COR-L47 (cell line): ENCODE data around the gene CACNA1F.
A peak's percentile ranks its signal among the peaks of the same experiment; 100 is the strongest.

ENCODE experiments used
- DNase-seq: peaks from one replicate; lab custom pipeline; 2025; lab: John Stamatoyannopoulos, UW

Gene CACNA1F

DNA sequence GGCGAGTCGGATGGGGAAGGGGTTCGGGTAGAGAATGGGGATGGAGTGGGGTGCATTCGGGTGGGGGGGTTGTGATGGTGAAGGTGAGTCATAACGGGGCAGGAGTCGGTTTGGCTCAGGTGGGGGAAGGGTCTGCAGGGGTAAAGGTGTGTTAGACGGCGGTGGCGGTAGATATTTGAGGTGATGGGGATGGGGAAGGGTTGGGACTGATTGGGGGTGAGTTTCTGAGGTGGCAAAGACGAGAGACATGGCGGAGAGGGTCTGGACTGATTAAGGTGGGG, 33.9 kb downstream of the CACNA1F start:
- no peak for DNase-seq

DNA sequence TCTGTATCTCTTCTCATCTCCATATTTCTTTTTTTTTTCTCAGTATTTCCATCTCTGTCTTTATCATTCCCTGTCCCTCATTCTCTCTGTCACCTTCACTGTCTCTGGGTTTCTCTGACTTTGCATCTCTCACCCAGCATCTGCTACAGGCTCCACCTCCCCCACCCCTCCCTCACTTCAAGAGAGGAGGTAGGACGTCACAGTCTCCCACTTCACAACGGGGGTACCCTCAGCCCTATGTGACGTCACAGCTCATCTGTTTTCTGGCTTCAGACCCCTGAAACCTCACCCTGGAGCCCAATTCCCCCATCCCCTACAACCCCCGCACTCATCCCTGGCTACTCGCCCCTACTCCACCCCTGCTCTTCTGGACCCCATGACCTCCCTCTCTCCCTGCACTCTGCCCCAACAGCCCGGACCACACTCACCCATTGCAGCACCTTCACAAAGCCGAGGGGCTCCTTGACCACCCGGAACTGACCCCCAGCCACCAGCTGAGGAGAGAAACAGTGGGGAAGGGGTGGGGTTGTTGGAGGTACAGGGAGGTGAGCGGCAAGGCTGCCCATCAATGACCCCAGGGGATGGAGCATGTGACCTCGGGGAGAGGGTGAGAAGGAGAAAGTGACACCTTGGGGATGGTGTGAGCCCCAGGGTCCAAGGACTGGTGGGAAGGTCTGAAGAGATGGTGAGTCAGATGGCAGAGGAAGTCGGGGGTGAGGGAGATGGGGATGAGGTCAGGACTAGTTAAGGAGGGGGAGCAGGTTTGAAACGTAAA, 34.4 kb downstream of the CACNA1F start:
- DNase-seq, result no peak

DNA sequence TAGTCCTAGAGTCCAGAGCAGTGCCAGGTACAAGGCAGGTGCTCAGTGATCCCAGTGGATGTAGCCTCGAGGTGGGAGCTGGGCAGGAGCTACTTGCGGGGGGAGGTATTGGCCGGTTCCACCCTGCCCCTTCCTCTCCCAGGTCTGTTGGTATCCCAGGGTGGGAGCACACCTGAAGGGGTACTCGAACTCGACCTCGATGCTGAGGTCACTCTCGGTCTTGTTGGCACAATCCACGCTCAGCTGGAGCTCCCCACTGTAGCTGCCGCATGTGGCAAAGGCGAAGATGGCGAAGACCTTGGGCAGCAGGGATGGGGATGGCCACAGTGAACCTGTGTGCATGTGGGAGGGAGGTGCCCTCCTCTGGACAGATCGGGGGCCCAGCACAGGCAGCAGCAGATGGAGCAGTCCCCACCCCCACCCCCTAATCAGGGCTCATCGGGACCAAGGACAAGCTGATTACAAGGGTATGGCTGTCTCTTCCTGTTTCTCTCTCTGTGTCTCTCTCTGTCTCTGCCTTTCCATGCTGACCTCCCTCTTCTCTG, 35.5 kb downstream of the CACNA1F start:
- DNase-seq, result no peak

DNA sequence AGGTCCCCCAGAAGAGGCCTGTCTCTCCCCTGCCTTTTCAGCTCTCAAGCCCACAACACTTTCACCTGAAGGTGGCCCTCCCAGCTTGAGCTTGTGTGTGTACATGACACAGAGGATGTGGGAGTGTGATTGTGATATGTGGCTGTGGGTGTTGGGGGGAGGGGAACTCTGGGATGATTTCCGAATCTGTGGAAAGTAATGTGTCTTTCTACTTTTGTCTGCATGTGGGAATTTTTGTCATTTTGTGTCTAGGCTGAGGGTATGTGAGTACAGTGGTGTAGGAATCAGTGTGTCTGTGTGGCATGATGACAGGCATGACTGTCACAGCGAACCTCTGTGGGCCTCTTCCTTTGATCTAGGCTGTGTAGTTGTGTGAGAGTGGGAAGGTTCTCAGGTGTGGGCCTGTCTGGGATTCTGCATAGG, 39.6 kb downstream of the CACNA1F start:
- DNase-seq, result no peak

DNA sequence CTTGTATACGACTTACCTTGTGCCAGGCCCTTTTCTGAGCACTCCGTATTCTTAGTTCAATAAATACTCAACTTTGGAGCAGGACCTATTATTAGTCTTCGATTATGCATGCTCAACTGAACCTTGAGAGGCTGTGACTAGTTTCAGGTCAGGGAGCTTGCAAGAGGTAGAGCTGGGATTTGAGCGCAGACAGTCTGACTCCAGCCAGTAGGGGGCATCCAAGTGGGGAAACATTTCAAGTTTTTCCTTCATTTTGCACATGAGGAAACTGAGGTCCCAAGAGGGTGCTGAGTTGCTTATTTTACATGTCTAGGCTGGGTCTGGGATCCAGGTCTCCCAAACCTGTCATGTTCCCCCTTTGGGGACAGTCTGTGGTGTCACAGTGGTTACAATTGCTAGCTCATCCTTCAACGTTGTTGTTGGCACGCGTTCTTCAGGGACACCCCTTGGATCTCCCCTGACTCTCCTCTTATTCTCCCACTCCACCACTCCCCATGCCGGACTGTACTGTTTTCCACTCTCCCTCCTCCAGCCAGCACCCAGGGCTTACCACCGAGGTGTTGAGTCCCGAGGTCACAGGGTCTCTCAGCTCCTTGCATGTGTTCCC, 40.3 kb downstream of the CACNA1F start:
- no peak for DNase-seq

DNA sequence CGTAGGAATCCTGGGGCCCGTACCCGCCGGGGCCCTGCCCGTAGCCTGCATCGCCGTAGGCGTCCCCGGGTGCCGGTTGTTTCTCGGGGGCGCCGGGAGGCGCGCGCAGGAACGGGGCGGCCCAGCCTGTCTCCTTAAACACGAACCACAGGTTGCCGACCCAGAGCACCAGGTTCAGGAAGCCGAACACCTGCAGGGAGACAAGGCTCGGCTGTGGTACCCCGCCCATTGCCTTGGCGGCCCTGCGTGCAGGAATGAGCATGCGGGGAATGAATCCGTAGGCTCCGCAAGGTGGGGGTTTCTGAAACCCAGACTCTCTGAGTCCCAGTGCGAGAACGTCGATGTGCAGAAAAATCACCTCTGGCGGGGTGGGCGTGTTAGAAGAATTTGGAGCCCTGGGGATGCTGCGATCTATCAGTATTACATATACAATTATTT, 41.5 kb downstream of the CACNA1F start:
- DNase-seq, result no peak

DNA sequence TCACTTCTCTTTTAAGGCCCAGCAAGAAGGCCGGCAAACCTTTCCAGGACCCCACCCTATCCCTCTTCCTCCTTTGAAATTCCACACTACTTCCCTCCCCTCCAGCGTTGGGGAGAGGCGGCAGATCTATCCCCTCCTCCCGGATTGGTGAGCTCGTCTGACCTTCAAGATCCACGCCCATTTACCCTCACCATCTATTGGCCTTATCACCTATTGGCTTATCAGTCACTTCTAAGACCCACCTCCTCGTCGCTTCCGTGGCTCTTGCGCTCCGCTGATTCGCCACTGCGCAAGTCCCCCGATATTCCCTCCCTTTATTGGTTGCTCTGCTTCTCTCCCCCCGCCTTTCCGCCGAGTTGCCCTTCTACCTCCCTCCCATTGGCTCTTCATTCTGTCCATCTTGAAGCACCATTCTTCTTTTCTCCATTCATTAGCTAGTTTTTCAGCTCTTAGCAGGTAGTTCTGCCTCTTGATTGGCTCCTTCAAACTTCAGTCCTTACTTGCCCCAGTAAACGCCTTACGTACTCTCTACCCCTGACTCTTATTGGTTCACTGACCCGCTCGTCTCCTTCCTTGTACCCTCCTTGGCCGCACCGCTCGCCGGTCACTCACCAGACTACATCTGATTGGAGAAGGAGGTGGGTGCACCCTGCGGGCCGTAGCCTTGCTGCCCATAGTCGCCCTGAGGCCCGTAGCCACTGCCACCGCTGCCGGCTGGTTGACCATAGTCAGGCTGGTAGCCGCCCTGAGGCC, 42.1 kb downstream of the CACNA1F start:
- DNase-seq, result peak; percentile 92

DNA sequence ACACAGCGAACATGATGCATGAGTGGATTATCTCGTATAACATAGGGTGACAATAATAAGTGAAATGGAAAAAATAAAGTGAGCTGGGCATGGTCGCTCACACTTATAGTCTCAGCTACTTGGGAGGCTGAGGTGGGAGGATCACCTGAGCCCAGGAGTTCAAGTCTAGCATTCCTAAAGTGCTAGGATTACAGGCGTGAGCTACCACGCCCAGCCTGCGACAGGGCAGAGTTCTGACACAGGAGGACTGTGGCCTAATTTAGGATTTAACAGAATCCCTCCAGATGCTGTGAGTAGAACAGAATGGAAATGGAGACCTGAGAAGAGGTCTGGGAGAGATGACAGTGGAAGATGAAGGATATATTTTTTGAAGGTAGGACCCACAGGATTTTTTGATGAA, 43.5 kb downstream of the CACNA1F start:
- DNase-seq, result no peak

DNA sequence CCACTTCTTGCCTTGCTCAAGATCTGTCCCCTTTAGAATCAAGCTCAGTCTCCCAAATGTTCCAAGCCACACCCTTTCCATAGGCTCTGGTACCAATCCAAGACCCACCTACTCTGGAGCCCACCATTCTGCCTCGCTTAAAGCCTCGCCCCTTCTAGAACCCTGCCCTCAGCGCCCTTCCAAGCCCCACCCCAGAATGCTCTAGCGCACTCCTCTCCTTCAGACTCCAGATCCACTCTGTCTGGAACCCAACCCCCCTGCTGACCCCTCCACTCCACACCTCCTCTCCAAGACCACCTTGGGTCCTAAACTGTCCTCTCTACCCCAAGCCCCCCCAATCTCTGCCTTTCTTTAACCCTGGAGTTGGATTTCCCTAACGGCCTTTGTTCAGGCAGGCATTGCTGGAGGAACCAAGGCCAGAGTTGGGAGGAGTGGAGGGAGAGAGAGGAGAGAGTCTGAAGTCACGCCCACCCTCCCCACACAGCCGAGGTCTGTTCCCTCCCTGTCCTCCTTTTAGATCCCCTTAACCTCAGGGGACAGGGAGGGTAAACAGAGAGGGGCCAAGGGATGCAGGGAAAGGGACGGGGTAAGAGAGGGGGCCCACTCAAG, 44.6 kb downstream of the CACNA1F start:
- no peak for DNase-seq

DNA sequence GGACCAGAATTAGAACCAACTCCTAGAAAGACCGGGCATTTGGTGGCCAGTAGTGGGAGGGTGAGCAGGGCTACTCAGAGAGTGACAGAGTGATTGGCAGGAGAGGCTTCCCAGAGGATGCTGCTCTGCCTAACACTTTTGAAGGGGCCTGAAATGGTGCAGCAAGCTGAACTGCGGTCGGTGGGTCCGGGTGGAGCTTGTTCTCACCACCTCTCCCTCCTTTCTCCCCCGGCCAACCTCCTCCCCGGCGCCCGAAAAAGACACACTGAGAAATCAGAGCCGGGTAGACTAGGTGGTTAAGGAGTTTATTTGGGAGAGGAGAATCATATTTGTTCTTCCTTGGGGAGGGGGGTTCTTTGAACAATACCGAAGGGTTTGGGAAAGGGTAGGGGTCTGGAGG, 45.6 kb downstream of the CACNA1F start:
- no peak for DNase-seq

DNA sequence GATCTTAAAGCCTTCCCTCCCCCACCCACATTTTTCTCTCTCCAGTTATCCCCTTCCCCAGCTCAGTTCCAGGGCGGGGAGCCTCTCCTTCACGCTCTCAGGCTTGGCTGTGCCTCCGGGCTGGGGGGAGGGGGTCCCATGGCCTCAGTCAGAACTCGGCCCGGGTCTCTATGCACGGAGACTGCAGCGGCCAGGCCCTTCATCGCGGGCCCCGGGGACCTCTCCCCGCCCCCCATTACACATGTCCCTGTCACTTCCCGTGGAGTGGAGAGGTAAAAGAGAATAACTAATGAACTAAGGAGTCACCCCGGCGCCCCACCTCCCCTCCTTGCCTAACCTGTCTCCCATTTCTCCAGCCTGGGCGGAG, 46.1 kb downstream of the CACNA1F start:
- DNase-seq, result no peak

DNA sequence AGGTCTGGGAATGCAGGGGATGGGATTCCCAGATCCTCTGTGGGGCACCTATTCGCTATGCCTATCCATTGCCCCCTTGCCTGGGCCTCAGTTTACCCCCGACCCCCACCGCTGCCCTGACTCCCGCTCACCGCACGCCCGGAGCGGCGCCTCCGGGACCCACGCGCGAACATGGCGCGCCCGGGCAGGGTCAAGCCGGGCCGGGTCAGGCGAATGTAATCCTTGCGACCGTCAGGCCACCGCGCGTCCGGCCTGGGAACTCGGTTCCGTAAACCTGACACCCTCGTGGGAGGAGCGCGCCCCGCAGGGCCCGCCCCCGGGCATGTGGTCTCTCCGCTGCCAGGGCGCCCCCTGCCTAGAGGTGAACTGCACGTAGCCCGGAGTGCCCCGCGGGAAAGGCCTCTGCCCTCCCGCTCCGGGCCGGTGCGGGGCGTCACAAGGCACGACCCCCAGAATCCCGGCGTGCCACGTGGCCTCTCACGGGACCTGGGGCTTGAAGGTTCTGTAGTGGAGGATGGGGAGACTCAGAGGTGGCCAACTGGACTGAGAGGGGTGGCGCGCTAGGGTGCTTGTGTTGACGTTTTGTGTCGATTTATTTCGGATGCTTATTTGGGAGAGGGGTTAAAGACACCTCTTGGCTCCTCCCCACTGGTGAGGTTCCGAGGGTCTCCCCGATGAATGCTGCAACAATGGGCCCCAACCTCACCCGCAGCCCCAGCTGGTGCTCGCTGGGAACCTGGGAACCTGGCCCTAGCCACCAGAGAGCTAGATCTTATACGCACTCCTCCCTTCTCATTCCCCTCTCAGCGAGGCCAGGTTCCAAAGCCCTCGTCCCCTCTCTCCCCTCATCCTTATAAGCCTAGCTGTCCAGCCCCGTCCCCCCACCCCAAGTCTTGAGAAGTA, 46.8 kb downstream of the CACNA1F start, which contains the start of gene PRICKLE3:
Gene PRICKLE3 (minus strand): TSS at position 249 of the 903 bp plus-strand sequence. CDS start 76 bp downstream, at position 173.
- peak; percentile 15 for DNase-seq

DNA sequence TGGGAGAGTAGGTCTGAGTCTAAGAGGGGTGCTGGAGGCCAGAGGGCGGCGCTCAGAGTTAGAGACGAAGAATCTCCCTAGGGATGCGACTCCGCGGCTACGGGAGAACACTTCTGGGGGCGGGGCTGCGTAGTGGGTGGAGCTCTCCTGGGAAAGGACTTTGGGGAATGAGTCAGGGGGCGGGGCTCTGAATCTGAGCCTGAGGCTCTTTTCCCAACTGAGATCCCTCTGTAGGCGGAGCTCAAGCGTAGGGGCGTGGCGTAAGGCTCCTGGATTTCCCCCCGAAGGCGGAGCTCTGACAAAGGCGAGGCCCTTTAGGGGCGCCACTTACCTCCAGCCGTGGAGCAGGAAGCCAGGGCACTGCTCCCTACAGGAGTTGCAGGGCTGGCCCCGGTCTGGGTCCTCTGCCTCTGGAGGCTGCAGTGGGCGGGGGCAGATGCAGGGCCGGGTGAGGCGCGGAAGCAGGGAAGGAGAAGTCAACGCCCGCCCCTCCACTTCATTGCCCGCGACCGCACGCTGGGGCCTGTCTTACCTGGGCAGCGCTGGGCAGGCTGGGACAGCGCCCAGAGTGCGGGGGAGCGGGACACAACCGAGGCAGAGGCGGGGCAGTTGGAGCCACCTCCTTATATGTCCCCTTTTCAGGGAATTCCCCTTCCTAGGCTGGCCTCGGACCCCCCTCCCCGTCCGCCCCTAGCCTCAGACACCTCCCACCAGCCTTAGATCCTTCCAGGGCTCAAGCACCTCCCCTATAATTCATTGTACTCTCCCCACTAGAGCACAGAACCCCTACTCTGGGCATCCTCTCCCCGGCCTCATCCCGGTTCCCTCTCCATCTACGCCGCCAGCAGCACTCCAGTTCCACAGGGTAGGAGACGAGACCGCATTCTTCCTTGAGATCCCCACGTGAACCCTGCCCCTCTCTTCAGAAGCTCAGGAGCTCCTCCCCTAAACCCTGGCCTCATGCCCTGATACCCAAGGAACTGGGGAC, 48.6 kb downstream of the CACNA1F start:
- peak; percentile 86 for DNase-seq

DNA sequence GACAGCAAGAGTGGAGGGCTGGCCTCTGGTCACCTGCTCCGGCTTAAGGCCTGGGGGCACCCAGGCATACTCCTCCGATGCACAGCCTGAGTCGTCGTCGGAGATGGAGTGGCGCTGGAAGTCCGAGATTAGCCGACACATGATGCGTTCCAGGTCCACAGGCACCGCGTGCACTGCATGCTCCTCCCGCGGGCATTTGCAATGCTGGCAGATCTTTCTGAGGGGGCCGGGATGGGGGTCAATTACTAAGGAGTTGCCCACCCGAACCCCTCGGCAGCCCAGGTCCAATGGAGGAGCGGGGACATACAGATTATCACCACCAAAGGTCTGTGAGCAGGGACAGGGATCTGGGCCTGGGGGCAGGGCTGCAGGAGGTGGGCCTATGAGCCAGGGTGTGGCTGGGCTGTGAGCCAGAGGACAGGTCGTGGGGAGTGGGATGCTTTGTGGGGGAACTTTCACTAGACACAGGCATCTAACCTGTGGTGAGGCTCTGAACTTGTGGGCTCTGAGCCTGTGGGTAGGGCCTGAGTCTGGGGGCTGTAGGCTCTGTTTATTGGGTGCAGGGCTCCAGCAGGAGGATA, 49.3 kb downstream of the CACNA1F start:
- DNase-seq, result no peak

DNA sequence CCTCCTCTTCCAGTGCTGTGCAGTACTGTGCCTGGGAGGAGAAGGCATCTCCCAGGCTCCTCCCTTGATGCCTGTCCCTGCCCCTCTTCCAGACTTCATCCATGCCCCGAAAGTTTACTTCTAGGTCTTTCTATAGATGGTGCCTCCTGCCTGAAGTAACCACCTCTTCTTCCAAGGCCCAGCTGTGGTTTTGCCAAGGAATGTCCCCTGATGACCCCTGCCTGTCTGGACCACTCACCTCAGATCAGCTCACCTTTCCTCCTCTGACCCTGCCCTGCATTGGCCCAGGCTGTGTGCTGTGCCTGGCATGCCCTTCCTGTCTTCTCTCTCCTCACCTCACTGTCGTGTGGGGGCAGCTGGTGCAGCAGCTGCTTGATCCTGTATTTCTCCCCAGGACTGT, 53.8 kb downstream of the CACNA1F start:
- DNase-seq, result no peak

DNA sequence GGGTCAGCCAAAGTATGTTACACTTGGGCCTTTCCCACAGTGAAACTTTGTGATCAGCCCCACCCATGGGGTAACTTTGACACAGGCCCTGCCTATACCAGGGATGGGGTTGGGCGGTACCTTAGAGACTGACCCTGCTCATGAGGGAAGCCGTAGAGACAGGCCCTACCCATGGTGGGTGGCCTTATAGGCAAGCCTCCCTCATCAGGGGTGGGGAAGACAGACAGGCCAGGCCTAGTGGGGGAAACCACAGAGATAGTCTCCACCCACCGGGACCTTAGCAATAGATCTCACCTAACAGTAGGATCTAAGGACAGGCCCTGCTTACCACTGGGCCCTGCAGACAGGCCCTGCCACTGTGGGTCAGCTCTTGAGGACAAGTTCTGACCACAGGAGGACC, 54.6 kb downstream of the CACNA1F start:
- DNase-seq, result no peak

DNA sequence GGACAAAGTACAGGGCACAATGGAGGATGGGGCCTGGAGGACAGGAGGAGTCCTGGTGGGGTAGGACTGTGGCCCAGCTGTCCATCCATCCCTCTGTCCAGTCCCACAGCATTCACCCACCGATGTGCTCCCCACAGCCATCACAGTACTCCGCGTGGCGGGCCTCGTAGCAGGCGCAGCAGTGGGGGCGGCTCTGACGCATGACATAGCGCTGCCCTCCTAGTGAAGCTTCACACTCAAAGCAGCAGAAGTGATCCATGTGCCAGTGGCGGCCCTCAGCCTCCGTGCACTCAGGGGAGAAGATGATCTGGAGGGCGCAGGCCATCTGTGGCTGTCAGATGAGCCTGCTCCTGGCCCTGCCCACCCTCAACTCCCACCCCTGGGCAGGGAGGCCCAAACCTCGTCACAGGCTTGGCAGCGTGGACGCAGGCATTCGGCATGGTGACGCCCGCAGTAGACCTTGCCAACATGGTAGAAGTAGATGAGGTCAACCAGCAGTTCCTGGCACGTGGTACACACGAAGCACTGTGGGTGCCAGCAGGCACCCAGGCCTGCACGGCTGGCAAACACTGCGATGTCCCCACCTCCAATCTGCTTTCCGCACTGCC, 55.2 kb downstream of the CACNA1F start:
- DNase-seq, result no peak

DNA sequence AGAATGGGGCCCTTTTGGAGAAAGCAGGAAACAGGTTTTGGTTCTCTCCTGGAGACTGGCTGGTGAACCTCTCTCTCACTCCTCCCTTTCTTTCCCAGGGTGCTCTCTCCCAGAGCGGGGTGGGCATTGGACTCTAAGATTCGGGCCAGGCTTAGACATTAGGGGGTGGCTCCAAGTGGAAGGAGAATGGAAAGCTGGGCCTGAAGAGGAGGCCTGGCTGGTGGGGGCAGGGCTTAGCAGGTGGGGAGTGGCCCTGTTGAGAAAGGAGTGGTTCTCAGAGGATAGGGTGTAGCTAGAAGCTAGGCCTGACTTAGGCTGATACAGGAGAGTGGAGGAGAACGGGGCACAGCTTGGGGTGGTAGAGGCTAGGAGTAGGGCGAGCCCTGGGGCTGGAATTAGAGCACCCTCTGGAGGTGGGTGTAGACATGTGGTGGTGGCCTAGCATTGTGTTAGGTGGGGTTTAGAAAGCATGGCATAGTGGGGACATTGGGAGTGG, 55.8 kb downstream of the CACNA1F start:
- no peak for DNase-seq
